HG03378 (cell line): ENCODE measurements around the gene GTF2H1.
"Not testable (repeated sequence)": the region's sequence is repeated elsewhere in the genome, so short reads cannot be mapped to it uniquely, and the experiment has no call there.

Source experiments
- ATAC-seq: cut with Tn5 transposase; IDR thresholded peaks from one replicate; pipeline ENCODE4 v1.9.1; 2021; ENCODE audit warnings: mild to moderate bottlenecking, moderate library complexity; ENCODE audit not compliant: unreplicated experiment

GTF2H1 gene

GRCh38 chr11:18317551-18317950 lies 4.8 kb upstream of the GTF2H1 start:
- ATAC-seq: no peak

DNA sequence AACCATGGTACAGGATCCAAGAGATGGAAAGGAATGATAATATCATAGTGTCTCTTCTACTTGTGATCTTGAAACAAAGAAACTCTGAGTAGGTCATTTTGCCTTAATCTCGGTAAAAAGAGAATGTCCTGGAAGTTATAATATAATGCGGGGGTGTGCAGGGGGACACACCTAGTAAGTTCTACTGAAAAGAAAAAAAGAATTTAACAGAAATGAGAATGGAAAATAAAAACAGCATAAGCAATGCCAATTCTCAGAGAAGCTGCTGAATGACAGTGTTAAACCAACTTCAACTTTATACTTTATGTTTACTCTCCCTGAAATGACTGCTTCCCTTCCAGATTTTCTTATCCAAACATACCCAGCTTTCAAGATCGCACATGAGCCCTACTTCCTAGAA lies 2.5 kb upstream of the GTF2H1 start:
- no peak for ATAC-seq

GRCh38 chr11:18320617-18321016 lies 1.8 kb upstream of the GTF2H1 start:
- ATAC-seq: no peak

GRCh38 chr11:18321578-18321968 lies 794 bp upstream of the GTF2H1 start:
- peak; percentile 1 for ATAC-seq

- no peak for ATAC-seq
These were observed 627 bp downstream of the GTF2H1 start for GRCh38 chr11:18322818-18323570.

DNA sequence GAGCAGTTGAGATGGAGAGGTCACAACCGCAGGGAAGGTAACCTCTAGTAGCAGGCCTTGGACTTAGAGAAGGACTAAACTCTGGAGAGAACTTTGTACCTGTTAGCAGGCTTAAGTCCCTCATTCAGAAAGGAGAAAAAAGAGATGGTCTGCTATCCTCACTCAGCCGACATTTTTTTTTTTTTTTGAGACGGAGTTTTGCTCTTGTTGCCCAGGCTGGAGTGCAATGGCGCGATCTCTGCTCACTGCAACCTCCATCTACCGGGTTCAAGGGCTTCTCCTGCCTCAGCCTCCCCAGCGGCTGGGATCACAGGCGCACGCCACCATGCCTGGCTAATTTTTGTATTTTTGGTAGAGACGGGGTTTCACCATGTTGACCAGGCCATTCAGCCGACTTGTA lies 1.5 kb downstream of the GTF2H1 start:
- not testable (repeated sequence) for ATAC-seq

GRCh38 chr11:18324381-18324780 lies 2.0 kb downstream of the GTF2H1 start:
- ATAC-seq: no peak

GRCh38 chr11:18329196-18329870 lies 7.0 kb downstream of the GTF2H1 start:
- peak; percentile 69 for ATAC-seq

GRCh38 chr11:18330921-18331320 lies 8.6 kb downstream of the GTF2H1 start:
- ATAC-seq: no peak

DNA sequence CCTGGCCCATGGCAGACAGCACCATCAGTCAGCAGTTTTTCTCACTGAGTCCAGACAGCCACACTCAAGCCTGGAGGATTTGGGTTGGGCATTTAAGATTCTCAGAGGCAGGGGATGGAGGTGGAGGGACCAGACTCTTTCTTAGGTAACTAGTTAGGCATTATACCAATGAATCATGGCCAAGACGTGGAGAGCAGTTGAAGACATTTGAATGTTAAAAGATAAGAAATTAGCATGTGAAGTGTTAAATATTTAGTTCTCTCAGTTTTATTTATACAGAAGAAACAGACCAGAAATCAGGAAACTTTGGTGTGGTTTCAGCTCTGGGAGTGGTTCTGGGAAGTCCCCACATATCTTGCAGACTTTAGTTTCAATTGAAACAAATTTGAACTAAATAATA lies 9.9 kb downstream of the GTF2H1 start:
- no peak for ATAC-seq

DNA sequence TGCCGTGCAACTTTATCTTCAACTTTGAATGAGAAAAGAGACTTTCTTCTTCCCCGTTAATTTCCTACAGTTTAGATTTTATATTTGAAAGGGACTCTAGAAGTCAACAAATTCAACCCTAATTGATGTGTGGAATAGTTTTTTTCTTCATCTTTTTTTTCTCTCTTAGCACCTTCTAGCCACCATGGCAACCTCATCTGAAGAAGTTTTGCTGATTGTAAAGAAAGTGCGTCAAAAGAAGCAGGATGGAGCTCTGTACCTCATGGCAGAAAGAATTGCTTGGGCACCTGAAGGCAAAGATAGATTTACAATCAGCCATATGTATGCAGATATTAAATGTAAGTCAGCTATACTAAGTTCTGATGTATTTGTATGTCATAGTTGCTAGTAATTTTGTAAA lies 10.5 kb downstream of the GTF2H1 start:
- no peak for ATAC-seq

- no peak for ATAC-seq
These were observed 25.2 kb downstream of the GTF2H1 start for GRCh38 chr11:18347471-18348125.

GRCh38 chr11:18352581-18352980 lies 30.2 kb downstream of the GTF2H1 start:
- ATAC-seq: no peak

DNA sequence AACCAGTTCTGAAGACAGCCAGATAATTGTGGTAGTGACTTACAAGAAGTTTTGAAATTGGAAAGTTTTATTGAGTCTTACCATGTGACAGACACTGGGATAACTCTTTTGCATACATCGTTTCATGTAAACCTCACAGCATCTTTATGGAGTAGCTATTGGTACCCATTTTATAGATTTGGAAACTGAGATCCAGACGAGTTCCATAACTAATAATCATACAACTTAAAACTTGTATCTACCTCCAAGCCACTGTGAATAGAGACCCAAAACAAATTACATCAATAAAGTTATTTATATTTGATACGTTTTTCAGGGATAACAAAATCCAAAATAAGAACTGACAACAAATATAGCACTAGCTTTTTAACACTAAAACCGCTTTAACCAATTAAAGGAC lies 36.3 kb downstream of the GTF2H1 start:
- ATAC-seq: no peak

DNA sequence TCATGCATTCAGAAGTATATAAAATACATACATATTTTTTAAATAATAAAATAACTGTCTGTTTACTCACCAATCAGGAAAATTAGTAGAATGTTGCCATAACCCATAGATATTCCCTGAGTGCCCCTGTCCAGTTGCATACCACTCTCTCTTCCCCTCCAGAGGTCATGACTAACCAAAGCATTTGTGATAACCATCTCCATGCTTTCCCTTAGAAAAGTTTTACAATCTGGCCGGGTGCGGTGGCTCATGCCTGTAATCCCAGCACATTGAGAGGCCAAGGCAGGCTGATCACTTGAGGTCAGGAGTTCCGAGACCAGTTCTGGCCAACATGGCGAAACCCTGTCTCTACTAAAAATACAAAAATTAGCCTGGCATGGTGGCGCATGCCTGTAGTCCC lies 38.8 kb downstream of the GTF2H1 start:
- no peak for ATAC-seq

GRCh38 chr11:18364495-18365073 lies 42.2 kb downstream of the GTF2H1 start:
- ATAC-seq: no peak

DNA sequence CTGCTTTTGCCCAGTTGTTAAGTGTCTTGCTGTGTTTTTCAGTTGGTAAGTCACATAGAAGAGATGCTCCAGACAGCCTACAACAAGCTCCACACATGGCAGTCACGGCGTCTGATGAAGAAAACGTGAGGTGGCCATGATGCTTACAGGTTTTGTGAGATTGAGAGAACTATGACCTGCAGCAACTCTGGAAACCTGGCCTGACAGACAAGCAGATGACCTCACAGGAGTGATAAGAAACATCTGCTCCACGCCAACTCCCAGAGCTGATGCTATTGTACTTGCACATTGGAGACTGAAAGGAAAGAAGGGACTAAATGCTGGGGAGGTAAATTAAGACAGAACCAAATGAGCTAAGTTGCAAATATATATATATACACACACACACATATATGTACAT lies 43.4 kb downstream of the GTF2H1 start:
- ATAC-seq: no peak

GRCh38 chr11:18366286-18366685 lies 43.9 kb downstream of the GTF2H1 start:
- no peak for ATAC-seq

GRCh38 chr11:18367431-18367830 lies 45.1 kb downstream of the GTF2H1 start:
- ATAC-seq: no peak

GRCh38 chr11:18368221-18368620 lies 45.9 kb downstream of the GTF2H1 start:
- ATAC-seq: no peak

DNA sequence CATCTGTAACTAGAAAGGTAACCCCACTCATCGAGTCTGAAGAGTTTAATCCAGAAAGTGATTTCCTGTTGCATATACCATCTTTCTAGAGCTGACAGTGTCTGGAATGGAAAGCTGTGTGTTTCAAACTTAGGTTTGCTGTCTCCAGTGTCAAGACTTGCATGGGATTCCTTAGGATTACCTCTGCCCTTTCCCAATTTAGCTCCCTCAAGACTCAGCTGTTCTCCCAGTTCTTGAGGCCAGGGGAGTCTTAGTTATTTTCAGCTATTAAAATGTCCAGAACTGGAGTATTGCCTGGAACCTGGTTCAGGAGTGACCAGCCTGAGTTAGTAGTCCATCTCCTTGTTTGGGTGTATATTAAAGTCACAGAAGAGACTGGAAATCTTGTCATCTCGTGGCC lies 47.0 kb downstream of the GTF2H1 start:
- ATAC-seq: no peak

DNA sequence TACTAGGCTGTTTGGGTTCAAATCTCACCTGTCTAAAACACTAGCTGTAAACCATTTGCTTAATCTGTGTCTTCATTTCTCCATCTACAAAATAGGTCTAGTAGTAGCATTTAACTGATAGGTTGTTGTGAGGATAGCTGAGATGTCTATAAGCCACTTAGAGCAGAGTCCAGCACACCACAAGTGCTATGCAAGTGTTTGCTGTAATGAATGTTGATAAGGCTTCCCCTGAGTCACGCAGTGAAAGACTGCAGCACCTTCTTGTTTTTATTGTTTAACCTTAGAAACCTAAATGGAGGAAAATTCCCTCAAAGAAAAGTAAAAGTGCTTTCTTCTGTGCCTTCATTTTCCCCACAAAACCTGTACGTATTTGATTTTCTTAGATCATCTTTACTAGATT lies 48.9 kb downstream of the GTF2H1 start:
- no peak for ATAC-seq
